ENCODE data around the gene SKIDA1.

- no peak for TF ChIP-seq CTCF (IDR thresholded peaks at IDR 0.05; ENCODE audit: insufficient read depth, low read depth, low read length)
- no peak for TF ChIP-seq EZH2 (IDR thresholded peaks at IDR 0.05; ENCODE audit: insufficient read depth, low read length)
These were observed 1.4 kb downstream of the SKIDA1 start for GRCh38 chr10:21524131-21524525.

Data from astrocyte (in vitro differentiated cells and primary cell).